Colonic mucosa (tissue), 4 donors: ENCODE results near the gene KICS2. TPM values are rescaled to one million over a fixed set of nuclear protein-coding genes. Genes with fewer than 3 reads are reported as not detected.
"Not testable (repeated sequence)": the region's sequence is repeated elsewhere in the genome, so short reads cannot be mapped to it uniquely, and the experiment has no call there.

Experiments
- DNase-seq: peaks from one replicate; pipeline ENCODE4 v3.0.0-alpha.2; 2020
- H3K27ac ChIP-seq: fragments of 200-600 bp; one replicate; pipeline ENCODE4 v1.8.0; 2021
- H3K27me3 ChIP-seq: fragments of 200-600 bp; one replicate; pipeline ENCODE4 v1.8.0; 2021
- H3K36me3 ChIP-seq: fragments of 200-600 bp; one replicate; pipeline ENCODE4 v1.8.0; 2021
- H3K4me1 ChIP-seq: fragments of 200-600 bp; one replicate; pipeline ENCODE4 v1.8.0; 2021; ENCODE audit warnings: mild to moderate bottlenecking
- H3K4me3 ChIP-seq: fragments of 200-600 bp; one replicate; pipeline ENCODE4 v1.8.0; 2021
- H3K9ac ChIP-seq, 2 donors: one replicate each; pipeline ENCODE4 v1.7.0; 2013; ENCODE audit warnings: control low read depth in 2 of 2, low read depth in 2 of 2, low read length in 2 of 2
- H3K9me3 ChIP-seq: fragments of 200-600 bp; one replicate; pipeline ENCODE4 v1.8.0; 2021
- intact Hi-C: fragments of 100-400 bp; cut with DNase I; formaldehyde crosslinking; loops from one replicate; pipeline ENCODE4 v1.14.1; 2022
- total RNA-seq, 2 donors: library from RNA; stranded (reverse); fragmentation: NEBNext Ultra II Directional in 1 of 2; extraction: Animal tissue kit (Norgen Biotek cat#: 25700) in 1 of 2; gene quantifications; one replicate each; pipeline ENCODE4 v1.2.1, GENCODE V29; 2021
- TF ChIP-seq, protein P1 (sequence below): fragments of 200-600 bp; IDR thresholded peaks from one replicate; pipeline ENCODE4 v1.8.0; 2022; ENCODE audit warnings: antibody characterized with exemption, mild to moderate bottlenecking
- donor health status: healthy.
- donor health status: DM: no; HTN: no; CAD: no.
- donor health status: DM: no; HTN: no; CAD: no.

Gene KICS2
- total RNA-seq, 2 donors from 2014 or later, result 3.4 to 5.5 TPM

DNA sequence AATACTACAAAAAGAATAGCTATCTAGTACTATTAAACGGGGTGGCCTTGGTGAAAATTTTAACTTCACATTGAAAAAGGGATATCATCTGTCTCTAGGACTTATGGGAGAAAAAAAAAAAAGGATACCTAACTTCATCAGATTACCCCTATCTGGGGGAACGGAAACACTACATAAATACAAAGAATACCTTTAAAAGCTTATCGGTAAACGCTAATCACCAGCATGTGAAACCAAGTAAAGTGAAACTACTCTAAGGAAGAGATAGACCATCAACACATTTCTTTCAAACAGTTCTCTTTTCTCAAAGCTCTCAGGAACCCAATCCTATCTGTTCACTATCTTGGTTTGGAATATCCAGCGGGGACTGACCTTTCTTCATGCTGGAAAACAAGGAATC, 3.5 kb downstream of the KICS2 start:
- Histone ChIP-seq H3K27ac (no peak overlapping the region), H3K36me3 (no peaks in the 10 kb centered on the region), H3K4me3 (no peak overlapping the region), H3K4me1 (peaks cover 4% of the 10 kb centered on the region), H3K9me3 (no peaks in the 10 kb centered on the region), H3K9ac (no peak overlapping the region), H3K27me3 (no peaks in the 10 kb centered on the region)
- no peak for DNase-seq
- TF ChIP-seq, protein P1, sequence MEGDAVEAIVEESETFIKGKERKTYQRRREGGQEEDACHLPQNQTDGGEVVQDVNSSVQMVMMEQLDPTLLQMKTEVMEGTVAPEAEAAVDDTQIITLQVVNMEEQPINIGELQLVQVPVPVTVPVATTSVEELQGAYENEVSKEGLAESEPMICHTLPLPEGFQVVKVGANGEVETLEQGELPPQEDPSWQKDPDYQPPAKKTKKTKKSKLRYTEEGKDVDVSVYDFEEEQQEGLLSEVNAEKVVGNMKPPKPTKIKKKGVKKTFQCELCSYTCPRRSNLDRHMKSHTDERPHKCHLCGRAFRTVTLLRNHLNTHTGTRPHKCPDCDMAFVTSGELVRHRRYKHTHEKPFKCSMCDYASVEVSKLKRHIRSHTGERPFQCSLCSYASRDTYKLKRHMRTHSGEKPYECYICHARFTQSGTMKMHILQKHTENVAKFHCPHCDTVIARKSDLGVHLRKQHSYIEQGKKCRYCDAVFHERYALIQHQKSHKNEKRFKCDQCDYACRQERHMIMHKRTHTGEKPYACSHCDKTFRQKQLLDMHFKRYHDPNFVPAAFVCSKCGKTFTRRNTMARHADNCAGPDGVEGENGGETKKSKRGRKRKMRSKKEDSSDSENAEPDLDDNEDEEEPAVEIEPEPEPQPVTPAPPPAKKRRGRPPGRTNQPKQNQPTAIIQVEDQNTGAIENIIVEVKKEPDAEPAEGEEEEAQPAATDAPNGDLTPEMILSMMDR, result no peak
- intact Hi-C loops, result no loop called here

DNA sequence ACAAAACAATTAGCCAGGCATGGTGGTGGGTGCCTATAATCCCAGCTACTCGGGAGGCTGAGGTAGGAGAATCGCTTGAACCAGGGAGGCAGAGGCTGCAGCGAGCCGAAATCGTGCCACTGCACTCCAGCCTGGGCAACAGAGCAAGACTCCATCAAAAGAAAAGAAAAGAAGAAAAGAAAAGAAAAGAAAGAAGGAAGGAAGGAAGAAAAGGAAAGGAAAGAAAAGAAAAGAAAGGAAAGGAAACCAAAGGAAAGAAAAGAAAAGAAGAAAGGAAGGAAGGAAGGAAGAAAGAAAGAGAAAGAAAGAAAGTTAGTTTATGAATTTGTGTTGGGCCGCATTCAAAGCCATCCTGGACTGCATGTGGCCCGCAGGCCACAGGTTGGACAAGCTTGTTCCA, 4.5 kb downstream of the KICS2 start:
- intact Hi-C loops, result not testable (repeated sequence)

DNA sequence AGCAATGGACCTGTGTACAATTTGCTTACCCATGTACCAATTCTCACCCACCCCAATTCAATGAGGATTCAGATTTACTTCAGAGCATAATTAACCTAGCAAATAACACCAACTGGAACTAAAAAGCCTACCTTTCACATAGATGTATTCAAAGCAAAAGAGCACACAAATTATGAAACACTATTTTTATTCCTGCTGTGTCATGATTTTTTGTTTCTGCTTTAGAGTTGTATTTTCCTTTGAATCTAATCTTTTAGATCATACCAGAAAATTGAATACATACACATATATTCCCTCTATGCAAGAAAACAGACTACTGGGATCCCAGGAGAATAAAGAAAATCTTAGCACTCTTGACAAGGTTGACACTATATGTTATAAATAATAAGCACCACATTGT, 5.9 kb downstream of the KICS2 start:
- peaks cover under 1% of the 10 kb centered on the region for H3K4me1 ChIP-seq
- no peaks in the 10 kb centered on the region for H3K27me3 ChIP-seq
- TF ChIP-seq, protein P1, result no peak
- H3K9ac ChIP-seq, result no peak overlapping the region
- H3K4me3 ChIP-seq, result no peak overlapping the region
- H3K27ac ChIP-seq, result no peak overlapping the region
- intact Hi-C loops, result no loop called here
- DNase-seq, result no peak
- no peaks in the 10 kb centered on the region for H3K9me3 ChIP-seq
- no peaks in the 10 kb centered on the region for H3K36me3 ChIP-seq

More for the DNA sequence above, 4.5 kb downstream of the KICS2 start:
- H3K9me3 ChIP-seq, H3K36me3 ChIP-seq, H3K9ac ChIP-seq, H3K4me1 ChIP-seq, DNase-seq, H3K4me3 ChIP-seq, H3K27me3 ChIP-seq, H3K27ac ChIP-seq: not testable (repeated sequence)

DNA sequence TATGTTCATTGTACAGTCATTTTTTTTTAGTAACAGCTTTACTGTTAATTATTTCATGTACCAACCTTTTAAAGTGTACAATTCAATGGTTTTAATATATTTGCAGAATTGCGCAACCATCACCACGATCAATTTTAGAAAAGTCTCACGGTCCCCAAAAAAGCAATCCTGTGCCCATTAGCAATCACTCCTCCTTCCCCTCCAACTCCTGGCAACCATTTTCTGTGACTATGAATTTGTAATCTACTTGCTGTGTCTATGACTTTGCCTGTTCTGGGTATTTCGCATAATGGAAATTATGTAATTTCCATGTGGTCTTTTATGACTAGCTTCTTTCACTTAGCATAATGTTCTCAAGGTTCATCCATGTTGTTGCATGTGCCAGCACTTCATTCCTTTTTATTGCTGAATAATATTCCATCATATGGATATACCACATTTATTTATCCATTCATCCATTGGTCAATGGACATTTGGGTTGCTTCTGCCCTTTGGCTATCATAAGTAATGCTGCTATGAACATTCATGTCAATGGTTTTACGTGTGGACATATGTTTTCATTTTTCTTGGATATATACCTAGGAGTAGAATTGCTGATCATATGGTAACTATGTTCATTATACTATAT, 9.9 kb downstream of the KICS2 start:
- intact Hi-C loops, result no loop called here
- no peak overlapping the region for H3K27ac ChIP-seq
- H3K4me3 ChIP-seq, result no peak overlapping the region
- DNase-seq, result no peak
- TF ChIP-seq, protein P1, result no peak
- H3K9ac ChIP-seq, result no peak overlapping the region
- H3K36me3 ChIP-seq, result no peaks in the 10 kb centered on the region
- no peaks in the 10 kb centered on the region for H3K27me3 ChIP-seq
- H3K9me3 ChIP-seq, result no peaks in the 10 kb centered on the region
- no peaks in the 10 kb centered on the region for H3K4me1 ChIP-seq

DNA sequence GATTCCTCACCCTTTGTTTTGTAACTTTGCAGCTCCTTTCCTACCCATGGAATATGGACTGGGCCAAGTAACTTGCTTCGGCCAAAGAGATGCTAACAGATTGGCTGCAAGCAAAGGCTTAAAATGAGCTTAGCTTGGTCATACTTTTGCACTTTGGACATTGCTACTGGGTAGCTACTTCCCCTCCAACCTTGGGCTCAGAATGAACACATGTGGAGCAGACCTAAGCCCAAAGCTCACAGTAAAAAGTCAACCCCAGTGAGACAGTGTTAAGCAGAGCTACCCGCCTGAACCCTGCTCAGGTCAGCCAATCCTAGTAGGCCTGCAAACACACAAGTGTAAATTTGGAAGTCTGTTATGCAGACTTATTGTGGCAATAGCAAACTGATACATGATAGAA, 14.6 kb downstream of the KICS2 start:
- H3K36me3 ChIP-seq, result no peaks in the 10 kb centered on the region
- intact Hi-C loops, result no loop called here
- no peak overlapping the region for H3K4me3 ChIP-seq
- no peaks in the 10 kb centered on the region for H3K4me1 ChIP-seq
- no peak overlapping the region for H3K27ac ChIP-seq
- H3K27me3 ChIP-seq, result no peaks in the 10 kb centered on the region
- TF ChIP-seq, protein P1, result no peak
- no peak overlapping the region for H3K9ac ChIP-seq
- no peaks in the 10 kb centered on the region for H3K9me3 ChIP-seq
- no peak for DNase-seq

- DNase-seq, result no peak
- Histone ChIP-seq H3K9ac (no peak overlapping the region), H3K27ac (no peak overlapping the region), H3K27me3 (no peaks in the 10 kb centered on the region), H3K4me1 (no peaks in the 10 kb centered on the region), H3K9me3 (no peaks in the 10 kb centered on the region), H3K36me3 (no peaks in the 10 kb centered on the region), H3K4me3 (no peak overlapping the region)
- intact Hi-C loops, result no loop called here
- TF ChIP-seq, protein P1, result no peak
These were observed 16.6 kb downstream of the KICS2 start for GRCh38 chr12:64205542-64205941.
